ENCODE results near the gene ACSBG1.

- TF ChIP-seq EZH2phosphoT487 (IDR thresholded peaks at IDR 0.05; ENCODE audit: borderline replicate concordance, low read depth, low read length) = no peak
- peak; percentile 75 for TF ChIP-seq CTCF (conservative IDR thresholded peaks at IDR 0.05; ENCODE audit: low read length)
These were observed 102.9 kb downstream of the ACSBG1 start, which contains the start of gene CIB2 for GRCh38 chr15:78131295-78132061.

All from OCI-LY7 (cell line).